Upper lobe of left lung (tissue), 6 donors: Measurements from ENCODE around the gene ARHGAP21. TPM values are rescaled to one million over a fixed set of nuclear protein-coding genes. Genes with fewer than 3 reads are reported as not detected.

Experiments used
- ATAC-seq, 2 donors: fragments of 200-7000 bp; cut with Tn5 transposase; one replicate each; pipeline ENCODE4 v1.9.1; 2022; ENCODE audit warnings: mild to moderate bottlenecking in 2 of 2, moderate library complexity in 2 of 2; ENCODE audit not compliant: low FRiP score in 2 of 2
- DNase-seq, 2 donors: peaks; one replicate each; pipeline ENCODE4 v3.0.0-alpha.2; 2019 to 2020
- H3K27ac ChIP-seq, 4 donors: fragments of 200-600 bp; sonication (generic); one replicate each; pipeline ENCODE4 v1.5.1; 2016 to 2019
- H3K27me3 ChIP-seq, 4 donors: fragments of 200-600 bp; sonication (generic); one replicate each; pipeline ENCODE4 v1.5.1; 2017 to 2019
- H3K36me3 ChIP-seq, 4 donors: fragments of 200-600 bp; sonication (generic); one replicate each; pipeline ENCODE4 v1.5.1; 2016 to 2019
- H3K4me1 ChIP-seq, 4 donors: fragments of 200-600 bp; sonication (generic); one replicate each; pipeline ENCODE4 v1.5.1; 2018 to 2019
- H3K4me3 ChIP-seq, 4 donors: fragments of 200-600 bp; sonication (generic); one replicate each; pipeline ENCODE4 v1.5.1; 2017 to 2019; ENCODE audit warnings: mild to moderate bottlenecking in 2 of 4, moderate library complexity in 1 of 4
- H3K9me3 ChIP-seq, 4 donors: fragments of 200-600 bp; sonication (generic); one replicate each; pipeline ENCODE4 v1.5.1; 2018 to 2019
- CTCF ChIP-seq, 6 experiments: fragments of 450-650 bp in 4 of 6; fragments of 200-600 bp in 2 of 6; sonication (generic) in 2 of 6; IDR thresholded peaks; one replicate each; pipeline ENCODE4 v1.5.1; 2016 to 2019; ENCODE audit warnings: antibody characterized with exemption in 6 of 6
- EP300 ChIP-seq, 4 donors: sonication (generic); formaldehyde crosslinking; IDR thresholded peaks; one replicate each; pipeline ENCODE4 v1.5.1; 2017; ENCODE audit warnings: antibody characterized with exemption in 4 of 4, control low read depth in 2 of 4
- POLR2A ChIP-seq, 4 donors: fragments of 450-650 bp; IDR thresholded peaks; one replicate each; pipeline ENCODE4 v1.5.1; 2016 to 2017; ENCODE audit warnings: antibody characterized with exemption in 4 of 4, mild to moderate bottlenecking in 2 of 4
- POLR2AphosphoS5 ChIP-seq, 2 donors: sonication (generic); formaldehyde crosslinking; IDR thresholded peaks; one replicate each; pipeline ENCODE4 v1.5.1; 2017; ENCODE audit warnings: antibody characterized with exemption in 2 of 2
- WGBS, 2 donors: methylation state at CpG; one replicate each; pipeline ENCODE4 v1.1.5; 2017 to 2018; 5-methylcytosine and 5-hydroxymethylcytosine counted together
- total RNA-seq, 6 donors: library from RNA; depleted of rRNA in 4 of 6; stranded (reverse); fragments of >200 nt in 4 of 6; gene quantifications; one replicate each; pipeline versions ENCODE4 v1.1.0 to v1.2.1, GENCODE V29; 2016 to 2021
- donor health status: DM: no; HTN: no; CAD: no; lungs with moderate emphysema.
- donor health status: DM: no; HTN: yes; CAD: no; lungs with severe emphysema.

Gene ARHGAP21
- total RNA-seq, 6 donors from 2014 or later, result 63.9 to 88.8 (median 73.5) TPM

GRCh38 chr10:24552346-24553016, 171.2 kb downstream of the ARHGAP21 start:
- DNase-seq, result peak; percentile 52 to 74
- 55 to 63% methylated on average over 18 to 21 of the region's 22 CpGs for WGBS, 2 donors
- no peaks in the 10 kb centered on the region for H3K9me3 ChIP-seq
- peaks cover 0 to 6% (median 0%) of the 10 kb centered on the region in 4 donors for H3K36me3 ChIP-seq
- no peaks in the 10 kb centered on the region for H3K27me3 ChIP-seq
- peaks cover 0 to 7% (median 4%) of the 10 kb centered on the region in 4 donors for H3K4me1 ChIP-seq
- no peak overlapping the region for H3K27ac ChIP-seq
- no peak overlapping the region for H3K4me3 ChIP-seq
- ATAC-seq, result peak; percentile 25 to 62
- peak in 5 of 6 experiments; percentile 18 to 57 (median 34) for TF ChIP-seq CTCF (IDR thresholded peaks at IDR 0.05)
- no peak for TF ChIP-seq POLR2A (IDR thresholded peaks at IDR 0.05)

- no peak overlapping the region for H3K27ac ChIP-seq
- H3K36me3 ChIP-seq, result peaks cover 0 to 8% (median 0%) of the 10 kb centered on the region in 4 donors
- no peak for TF ChIP-seq EP300 (IDR thresholded peaks at IDR 0.05)
- TF ChIP-seq POLR2A (IDR thresholded peaks at IDR 0.05), result no peak
- TF ChIP-seq POLR2AphosphoS5 (IDR thresholded peaks at IDR 0.05), result no peak
- TF ChIP-seq CTCF (IDR thresholded peaks at IDR 0.05), result no peak
- DNase-seq (no peak), ATAC-seq (no peak)
- 37 to 60% methylated on average over 2 of the region's 2 CpGs for WGBS, 2 donors
- no peaks in the 10 kb centered on the region for H3K27me3 ChIP-seq
- H3K4me3 ChIP-seq, result no peak overlapping the region
- H3K9me3 ChIP-seq, result no peaks in the 10 kb centered on the region
- no peaks in the 10 kb centered on the region for H3K4me1 ChIP-seq
Measured at GRCh38 chr10:24551161-24551560, 172.5 kb downstream of the ARHGAP21 start.

- DNase-seq (no peak), ATAC-seq (no peak)
- no peaks in the 10 kb centered on the region for H3K9me3 ChIP-seq
- H3K27ac ChIP-seq, result no peak overlapping the region
- TF ChIP-seq EP300 (IDR thresholded peaks at IDR 0.05) (no peak), POLR2A (IDR thresholded peaks at IDR 0.05) (no peak)
- H3K4me3 ChIP-seq, result no peak overlapping the region
- 84 to 89% methylated on average over 10 of the region's 10 CpGs for WGBS, 2 donors
- no peaks in the 10 kb centered on the region for H3K4me1 ChIP-seq
- peaks cover 0 to 12% (median 2%) of the 10 kb centered on the region in 4 donors for H3K36me3 ChIP-seq
- H3K27me3 ChIP-seq, result no peaks in the 10 kb centered on the region
Measured at GRCh38 chr10:24550680-24551079, 173.0 kb downstream of the ARHGAP21 start.

GRCh38 chr10:24545585-24545984, 178.1 kb downstream of the ARHGAP21 start:
- Histone ChIP-seq H3K36me3 (peaks cover 0 to 57% (median 15%) of the 10 kb centered on the region in 4 donors), H3K9me3 (no peaks in the 10 kb centered on the region), H3K4me1 (no peaks in the 10 kb centered on the region), H3K27ac (no peak overlapping the region), H3K4me3 (no peak overlapping the region), H3K27me3 (no peaks in the 10 kb centered on the region)
- 92 to 96% methylated on average over 3 of the region's 3 CpGs for WGBS, 2 donors
- ATAC-seq (no peak), DNase-seq (no peak)
- TF ChIP-seq EP300 (IDR thresholded peaks at IDR 0.05) (no peak), CTCF (IDR thresholded peaks at IDR 0.05) (no peak), POLR2AphosphoS5 (IDR thresholded peaks at IDR 0.05) (no peak), POLR2A (IDR thresholded peaks at IDR 0.05) (no peak)

- no peaks in the 10 kb centered on the region for H3K4me1 ChIP-seq
- peaks cover 0 to 63% (median 18%) of the 10 kb centered on the region in 4 donors for H3K36me3 ChIP-seq
- WGBS, 2 donors, result 94 to 96% methylated on average over 10 of the region's 10 CpGs
- ATAC-seq (no peak), DNase-seq (no peak)
- no peak overlapping the region for H3K27ac ChIP-seq
- TF ChIP-seq EP300 (IDR thresholded peaks at IDR 0.05), result no peak
- H3K27me3 ChIP-seq, result no peaks in the 10 kb centered on the region
- no peaks in the 10 kb centered on the region for H3K9me3 ChIP-seq
- no peak overlapping the region for H3K4me3 ChIP-seq
Measured at GRCh38 chr10:24544776-24545175, 178.9 kb downstream of the ARHGAP21 start.
